HG03060 (cell line): ENCODE results near the gene SOCS7.

Source experiments
- ATAC-seq: cut with Tn5 transposase; IDR thresholded peaks from one replicate; pipeline ENCODE4 v1.9.1; 2021; ENCODE audit warnings: low read depth, moderate number of reproducible peaks; ENCODE audit not compliant: unreplicated experiment

The SOCS7 gene

DNA sequence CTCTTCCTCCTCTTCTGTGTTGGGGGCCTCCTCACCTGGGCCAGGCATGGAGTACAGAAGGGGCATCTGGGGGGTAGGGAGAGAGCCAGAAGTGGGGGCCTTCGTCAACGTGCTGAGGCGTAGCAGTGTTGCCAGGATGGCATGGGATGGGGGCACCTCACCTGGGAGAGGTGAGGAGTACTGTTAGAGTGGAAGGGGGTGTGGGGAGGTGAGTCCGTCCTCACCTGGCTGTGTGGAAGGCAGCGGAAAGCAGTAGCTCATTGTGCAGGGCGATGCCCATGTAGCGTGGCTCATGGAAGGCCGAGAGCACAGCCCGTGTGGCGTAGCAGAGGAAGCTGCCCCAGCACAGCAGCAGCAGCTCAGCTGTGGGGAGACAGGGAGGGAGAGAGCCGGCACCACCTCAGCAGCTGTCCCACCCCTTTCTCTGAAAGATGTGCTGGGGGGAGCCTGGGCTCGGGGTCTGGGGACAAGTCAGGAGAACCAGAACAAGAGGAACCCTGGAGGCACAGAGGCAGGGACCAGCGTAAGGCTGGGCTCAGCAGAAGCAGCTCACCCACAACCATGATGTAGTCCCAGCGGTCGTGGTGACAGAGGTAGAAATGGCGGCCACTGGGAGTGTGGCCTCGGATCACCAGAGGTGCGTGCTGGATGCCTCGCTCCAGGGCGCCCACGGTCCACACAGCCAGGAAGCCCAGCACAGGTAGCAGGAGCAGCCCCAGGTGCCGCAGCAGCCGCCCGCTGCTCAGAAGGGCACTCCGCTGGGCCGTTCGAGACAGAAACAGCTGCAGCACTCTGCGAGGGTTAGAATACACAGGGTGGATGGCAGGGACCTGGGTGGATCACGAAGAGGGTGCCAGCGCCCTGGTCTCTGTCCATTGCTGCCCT, 16.9 kb upstream of the SOCS7 start:
- ATAC-seq, result no peak

DNA sequence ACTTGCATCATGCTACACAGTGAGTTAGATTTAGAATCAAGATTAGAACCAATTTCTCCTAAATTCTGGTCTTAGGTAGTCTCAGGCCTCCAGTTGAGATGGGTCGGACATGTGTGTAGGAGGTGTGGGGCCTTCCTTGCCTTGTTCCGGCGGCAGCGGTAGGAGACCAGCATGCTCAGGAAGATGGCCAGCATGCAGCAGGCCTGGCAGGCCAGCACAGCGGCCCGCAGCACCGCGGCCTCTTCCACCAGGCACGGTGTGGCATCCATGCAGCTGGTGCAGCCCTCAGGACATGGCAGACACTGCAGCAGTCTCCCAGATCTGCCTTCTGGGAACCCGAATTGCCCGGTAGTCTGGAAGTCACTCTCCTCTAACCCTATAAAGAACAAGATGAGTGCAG, 14.8 kb upstream of the SOCS7 start:
- no peak for ATAC-seq

DNA sequence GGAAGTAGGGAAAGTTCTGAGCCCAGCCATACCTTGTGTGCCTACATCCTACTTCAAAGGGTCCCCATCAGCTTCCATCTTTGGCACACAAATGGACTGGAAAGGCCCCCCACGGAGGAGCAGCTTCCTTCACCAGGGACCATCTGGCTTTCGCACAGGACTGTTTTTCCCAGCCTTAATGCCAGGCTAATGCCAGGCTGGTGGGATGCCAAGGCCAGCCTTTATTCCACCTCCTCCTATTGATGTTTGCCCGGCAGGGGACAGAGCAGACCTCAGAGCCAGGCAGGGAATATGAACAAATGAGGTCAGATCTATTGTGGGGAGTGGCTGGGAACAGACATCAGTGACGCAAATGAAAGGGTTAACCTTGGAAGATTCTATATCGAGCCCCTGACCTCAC, 13.6 kb upstream of the SOCS7 start:
- no peak for ATAC-seq

DNA sequence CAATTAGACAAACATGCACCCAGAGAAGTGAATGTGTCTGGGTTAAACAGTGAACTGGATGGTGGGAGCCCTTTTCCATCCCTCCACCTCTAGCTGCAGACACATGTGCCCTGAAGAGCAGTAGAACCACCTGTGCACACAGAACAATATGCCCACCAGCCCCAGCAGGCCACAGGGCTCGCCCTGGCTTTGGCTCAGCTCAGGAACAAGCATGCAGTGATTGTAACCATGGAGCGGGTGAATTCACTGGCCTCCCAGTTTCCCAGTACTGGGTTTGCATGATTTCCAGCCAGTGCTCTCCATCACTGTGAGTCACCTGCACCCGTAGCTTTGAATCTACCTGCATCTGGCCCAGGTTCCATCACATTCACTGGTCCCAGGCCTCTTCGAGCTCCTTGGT, 13.1 kb upstream of the SOCS7 start:
- no peak for ATAC-seq

DNA sequence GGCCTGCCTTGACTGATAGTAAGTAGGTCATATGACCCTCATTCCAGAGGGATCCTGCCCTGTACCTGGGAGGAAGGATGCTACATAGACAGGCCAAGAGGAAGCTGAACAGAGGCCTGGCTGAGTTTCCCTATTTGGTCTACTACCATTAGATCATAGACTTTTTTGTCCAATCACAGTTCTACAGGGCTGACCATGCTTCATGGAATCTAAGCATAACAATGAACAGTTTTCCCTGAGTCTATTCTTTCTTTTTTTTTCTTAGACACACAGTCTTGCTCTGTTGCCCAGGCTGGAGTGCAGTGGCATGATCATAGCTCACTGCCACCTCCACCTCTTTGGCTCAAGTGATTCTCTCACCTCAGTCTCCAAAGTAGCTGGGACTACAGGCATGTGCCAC, 11.8 kb upstream of the SOCS7 start:
- no peak for ATAC-seq

DNA sequence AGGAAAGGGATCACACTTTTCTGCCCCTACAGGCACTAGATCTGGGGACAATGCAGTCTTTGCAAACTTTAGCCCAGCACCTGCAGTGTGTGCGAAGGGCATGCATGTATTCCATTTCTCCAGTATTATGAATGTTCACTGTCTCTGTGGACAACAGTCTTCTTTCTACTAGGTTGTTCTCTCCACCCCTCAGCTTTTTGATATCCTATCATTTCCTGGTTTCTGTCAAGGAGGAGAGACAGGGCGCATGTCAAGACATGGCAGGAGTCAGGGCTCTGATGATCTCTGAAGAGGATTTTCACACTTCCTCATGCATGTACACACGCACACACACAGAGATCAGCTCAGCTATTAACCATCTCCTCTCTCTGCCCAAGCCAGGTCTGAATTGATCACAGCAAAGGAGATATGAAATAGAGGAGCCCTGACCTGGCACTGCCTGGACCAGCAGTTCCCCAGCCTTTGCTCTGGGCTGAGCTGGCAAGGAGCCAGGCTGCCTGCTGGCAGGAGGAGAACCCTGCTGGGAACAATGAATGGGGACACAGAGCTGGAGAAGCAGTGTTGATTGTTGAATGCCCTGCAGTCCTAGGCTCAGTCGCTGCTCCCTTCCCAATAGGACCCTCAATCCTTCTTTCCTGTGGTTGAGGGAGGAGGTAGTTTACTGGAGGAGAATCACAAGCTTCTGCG, 10.5 kb upstream of the SOCS7 start:
- ATAC-seq, result no peak

DNA sequence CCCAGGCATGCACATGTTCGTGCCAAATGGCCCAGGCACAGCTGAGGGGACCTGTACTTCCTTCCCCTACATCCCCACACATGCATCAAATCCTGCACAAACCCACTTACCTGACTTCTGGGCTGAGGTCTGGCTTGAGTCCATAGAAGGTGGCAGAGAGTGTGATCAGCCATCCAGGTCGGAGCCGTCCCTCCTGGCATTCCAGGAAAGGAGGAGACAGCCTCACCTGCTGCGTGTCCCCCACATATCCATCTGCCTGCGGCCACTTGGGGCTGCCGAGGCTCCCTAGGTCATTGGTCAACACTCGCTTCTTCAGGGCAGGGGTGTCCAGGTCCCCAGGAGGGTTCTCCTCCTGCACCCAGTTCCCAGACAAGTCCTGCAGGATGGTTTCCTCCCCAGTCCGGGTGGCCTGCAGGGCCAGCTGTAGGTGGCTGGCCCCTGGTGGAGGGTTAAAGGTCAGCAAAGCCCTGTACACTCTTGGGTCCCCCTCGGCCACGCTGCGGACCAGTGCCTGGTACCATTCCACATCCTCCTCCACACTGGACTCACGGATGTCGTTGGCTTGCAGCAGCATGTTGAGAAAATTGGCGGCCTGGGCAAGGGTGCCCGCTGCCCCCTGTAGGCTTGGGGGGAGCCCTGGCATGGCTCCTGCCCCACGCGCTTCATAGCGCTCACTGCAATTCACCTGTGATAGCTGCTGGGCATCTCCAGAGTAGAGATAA, 8.6 kb upstream of the SOCS7 start:
- no peak for ATAC-seq

DNA sequence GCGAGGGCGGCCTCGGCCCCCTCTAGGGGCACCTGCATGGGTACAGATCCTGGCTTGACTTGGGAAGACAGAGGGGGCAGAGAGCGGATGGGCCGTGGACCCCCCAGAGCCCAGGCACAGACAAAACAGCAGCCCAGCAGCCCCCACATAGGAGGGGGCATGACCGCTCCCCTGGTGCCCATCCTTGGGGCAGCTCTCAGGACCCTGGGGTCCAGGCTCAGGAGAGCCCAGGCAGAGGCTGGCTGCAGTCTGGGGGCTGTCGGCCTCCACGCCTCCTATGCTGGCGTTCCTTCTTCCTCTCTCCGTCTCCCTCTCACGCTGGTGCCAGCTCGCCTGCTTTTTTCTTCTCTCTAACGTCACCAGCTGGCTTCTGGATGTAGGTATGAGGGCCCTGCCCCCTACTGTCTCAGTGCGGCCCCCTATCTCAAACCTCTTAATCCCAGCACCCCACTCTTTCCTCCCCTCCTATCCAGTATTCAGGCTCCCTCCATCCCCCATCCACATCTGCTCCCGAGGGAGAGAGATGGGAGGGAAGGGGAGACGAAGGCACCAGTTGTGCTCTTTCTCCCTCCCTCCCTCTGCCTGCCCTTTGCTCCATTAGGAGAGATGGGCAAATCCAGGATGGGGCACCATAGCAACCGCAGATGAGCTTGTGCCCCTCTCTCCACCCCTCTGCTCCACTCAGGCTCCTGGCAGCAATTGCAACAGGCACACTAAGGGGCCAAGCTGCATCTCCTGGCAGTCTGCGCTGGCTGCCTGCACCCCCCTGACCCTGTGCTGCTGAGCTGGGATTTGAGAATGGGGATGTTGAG, 7.8 kb upstream of the SOCS7 start, which contains the start of gene GPR179:
GPR179 (minus strand) TSS at position 349 of the 812 bp plus-strand sequence; CDS start at position 182, 167 bp downstream.
- ATAC-seq, result no peak

DNA sequence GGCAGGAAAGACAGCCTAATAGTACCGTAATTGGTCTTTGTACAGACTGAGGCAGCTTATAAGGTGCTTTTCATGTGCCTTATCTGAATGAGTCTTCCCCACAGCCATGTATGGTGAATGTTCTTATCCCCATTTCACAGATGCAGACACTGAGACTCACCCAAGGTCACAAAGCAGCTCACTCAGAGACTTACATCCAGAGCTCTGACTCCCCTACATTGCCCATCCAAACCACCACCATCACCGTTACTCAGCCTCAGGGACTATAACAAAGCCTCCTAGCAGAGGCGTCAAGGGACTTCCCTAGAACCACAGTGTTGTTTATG, 7.3 kb upstream of the SOCS7 start:
- no peak for ATAC-seq

DNA sequence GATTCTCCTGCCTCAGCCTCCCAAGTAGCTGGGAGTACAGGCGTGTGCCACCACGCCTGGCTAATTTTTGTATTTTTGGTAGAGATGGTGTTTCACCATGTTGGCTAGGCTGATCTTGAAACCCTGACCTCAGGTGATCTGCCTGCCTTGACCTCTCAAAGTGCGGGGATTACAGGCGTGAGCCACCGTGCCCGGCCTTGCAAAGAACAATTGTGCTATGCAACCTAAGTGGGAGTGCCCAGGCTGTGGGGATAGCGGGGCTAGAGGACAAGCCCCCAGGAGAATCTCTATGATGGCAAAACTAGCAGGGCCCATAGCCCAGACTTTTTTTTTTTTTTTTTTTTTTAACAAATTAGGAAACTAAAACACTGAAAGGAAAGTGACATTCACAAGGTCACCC, 5.9 kb upstream of the SOCS7 start:
- ATAC-seq, result no peak

DNA sequence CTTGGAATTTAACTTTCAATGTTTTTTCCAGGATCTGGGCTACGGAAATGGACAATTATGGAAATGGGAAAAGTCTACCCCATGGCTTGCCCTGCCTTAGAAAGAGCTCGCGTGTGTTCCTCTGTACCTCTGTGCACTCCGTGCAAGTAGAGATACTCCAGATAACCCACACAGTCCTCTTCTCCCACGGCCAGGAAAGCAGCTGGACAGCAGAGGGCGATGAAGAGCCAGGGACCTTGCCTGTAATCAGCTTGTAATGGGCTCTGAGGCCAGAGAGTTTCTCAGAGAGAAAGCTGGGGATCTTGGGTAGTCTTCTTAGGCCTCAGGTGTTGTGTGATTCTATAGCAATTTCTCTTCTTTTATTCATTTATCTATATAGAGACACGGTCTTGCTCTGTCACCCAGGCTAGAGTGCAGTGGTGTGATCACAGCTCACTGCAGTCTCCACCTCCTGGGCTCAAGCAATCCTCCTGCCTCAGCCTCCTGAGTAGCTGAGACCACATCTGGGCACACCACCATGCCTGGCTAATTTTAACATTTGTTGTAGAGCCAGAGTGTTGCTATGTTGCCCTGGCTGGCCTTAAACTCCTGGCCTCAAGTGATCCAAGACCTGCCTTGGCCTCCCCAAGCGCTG, 2.4 kb upstream of the SOCS7 start:
- ATAC-seq, result no peak

DNA sequence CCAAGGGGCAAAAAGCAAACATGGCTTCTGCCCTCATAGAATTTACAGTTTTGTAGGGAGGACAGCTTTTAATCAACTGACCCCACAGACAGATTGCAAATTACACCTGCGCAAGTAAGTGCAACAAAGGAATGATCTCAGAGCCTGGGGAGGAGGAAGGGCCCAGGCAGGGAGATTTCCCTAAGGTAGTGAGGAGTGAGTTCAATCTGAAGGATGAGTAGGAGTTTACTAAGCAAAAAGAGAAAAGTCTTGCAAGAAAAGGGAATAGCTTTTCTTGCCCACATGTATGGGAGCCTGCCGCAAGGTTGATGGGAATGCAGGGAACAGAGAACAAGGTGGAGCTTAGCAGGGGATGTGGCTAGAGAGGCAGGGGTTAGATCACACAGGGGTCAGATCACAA, 1.6 kb upstream of the SOCS7 start:
- ATAC-seq, result no peak

DNA sequence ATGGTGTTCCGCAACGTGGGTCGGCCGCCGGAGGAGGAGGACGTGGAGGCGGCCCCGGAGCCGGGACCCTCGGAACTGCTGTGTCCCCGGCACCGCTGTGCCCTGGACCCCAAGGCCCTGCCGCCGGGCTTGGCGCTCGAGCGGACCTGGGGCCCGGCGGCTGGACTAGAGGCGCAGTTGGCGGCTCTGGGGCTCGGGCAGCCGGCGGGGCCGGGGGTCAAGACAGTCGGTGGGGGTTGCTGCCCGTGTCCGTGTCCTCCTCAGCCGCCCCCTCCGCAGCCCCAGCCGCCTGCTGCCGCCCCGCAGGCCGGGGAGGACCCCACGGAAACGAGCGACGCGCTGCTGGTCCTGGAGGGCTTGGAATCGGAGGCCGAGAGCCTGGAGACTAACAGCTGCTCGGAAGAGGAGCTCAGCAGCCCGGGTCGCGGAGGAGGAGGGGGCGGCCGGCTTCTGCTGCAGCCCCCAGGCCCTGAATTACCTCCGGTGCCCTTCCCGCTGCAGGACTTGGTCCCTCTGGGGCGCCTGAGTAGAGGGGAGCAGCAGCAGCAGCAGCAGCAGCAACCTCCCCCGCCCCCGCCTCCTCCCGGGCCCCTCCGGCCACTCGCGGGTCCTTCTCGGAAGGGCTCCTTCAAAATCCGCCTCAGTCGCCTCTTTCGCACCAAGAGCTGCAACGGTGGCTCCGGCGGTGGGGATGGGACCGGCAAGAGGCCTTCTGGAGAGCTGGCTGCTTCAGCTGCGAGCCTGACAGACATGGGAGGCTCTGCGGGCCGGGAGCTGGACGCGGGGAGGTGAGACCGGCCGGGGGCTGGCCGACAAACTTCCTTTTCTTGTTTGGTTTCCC, 821 bp downstream of the SOCS7 start:
- ATAC-seq, result no peak

DNA sequence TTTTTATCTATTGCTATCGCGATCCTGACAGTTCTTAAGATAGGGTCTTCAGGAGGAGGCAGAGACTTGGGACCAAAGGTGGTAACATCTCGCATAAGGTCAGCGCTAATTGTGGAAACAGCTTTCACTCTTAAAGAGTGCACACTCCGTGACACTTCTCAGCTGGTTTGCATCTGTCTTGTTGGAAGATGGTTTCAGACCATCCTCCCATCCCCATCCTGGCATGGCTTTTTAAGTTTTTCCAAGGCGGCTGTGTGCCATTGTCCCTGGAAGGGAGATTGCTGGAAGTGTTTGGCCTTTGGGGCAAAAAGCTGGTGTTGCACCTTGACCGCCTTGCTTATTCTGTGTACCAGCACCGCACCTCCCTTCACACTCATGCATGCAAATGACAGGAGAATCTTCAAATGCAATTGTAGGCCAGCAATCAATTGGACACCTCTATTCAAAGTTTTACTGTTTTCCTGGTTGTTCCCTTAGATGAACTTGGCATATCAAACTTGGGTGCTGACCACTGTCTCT, 1.5 kb downstream of the SOCS7 start:
- no peak for ATAC-seq

DNA sequence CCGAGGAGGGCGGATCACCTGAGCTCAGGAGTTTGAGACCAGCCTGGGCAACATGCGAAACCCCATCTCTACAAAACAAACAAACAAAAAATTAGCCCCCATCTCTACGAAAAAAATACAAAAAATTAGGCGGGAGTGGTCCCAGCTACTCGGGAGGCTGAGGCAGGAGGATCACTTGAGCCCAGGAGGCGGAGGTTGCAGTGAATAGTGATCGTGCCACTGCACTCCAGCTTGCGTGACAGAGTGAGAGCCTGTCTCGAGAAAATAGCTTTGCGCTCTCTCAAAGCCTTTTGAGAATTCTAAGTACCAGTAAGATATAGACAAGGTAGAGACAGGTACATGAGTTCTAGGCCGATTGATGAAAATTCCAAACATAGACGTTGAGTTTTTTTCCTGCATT, 2.0 kb downstream of the SOCS7 start:
- no peak for ATAC-seq

DNA sequence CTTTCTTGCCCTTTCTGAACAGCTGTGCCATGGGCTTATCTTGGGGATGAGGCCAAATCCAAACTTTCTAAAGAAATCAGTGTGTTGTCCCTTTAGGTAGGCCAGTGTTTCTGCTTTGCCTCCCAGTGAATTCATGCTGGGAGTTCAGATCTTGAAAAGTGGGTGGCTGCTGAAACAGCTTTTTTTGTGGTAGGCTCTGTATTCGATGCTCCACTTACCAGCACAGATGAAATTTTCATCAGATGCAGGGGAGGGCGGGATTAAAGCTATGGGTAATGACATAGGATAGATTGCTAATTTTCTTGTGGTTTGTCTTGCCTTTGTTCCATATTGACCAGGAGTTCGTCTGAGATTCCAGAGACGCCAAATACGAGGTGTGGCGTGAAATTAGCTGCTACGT, 2.8 kb downstream of the SOCS7 start:
- no peak for ATAC-seq

DNA sequence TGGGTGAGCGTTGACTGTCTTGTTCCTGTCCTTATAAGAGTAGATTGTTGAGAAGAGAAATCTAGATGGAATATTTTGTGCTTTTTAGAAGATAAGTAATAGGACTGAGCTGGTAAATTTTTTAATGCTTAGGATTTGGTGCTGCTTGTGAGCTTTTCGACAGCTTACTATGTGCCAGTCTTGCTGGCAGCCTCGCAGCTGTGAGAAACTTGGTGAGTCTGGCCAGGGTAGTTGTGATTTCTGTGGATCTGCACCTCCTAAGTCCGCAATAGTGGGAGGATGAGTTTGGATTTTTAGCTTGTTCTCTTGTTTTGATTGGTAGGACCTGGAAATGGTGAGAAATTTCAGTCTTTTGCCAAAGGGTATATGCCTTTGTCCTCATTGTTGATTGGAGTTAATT, 3.6 kb downstream of the SOCS7 start:
- ATAC-seq, result no peak

DNA sequence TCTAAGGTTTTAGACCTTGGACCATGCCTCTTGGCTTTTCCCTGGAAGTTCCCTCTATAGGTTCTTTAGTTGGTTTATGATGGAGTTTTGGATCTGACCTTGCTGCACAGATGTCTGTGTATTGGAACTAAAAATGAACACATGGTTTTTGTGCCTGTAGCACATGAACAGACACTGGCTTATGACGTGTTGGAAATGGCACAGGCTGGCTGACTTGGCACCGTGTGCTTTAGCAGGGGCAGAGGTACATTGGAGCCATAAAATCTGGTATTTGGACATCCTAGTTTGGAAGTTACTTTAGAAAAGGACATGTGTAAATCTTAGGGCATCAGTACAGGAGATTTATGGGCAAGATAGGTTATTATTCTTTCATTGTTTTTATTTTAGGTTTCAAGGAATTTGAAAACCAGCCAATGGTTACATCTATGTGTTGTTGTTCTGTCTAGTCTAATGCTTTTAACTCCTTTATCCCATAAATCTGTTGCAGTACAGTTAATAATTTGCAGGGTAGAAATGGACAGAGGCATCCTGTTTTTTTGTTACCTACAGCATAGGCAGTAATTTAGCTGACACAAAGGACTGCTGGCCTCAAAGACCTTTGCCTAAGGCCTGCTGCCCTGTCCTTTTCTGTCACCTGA, 6.0 kb downstream of the SOCS7 start:
- ATAC-seq, result no peak
